K562 (cell line): ENCODE measurements around the gene GDAP1L1. TPM values are rescaled to one million over a fixed set of nuclear protein-coding genes. Genes with fewer than 3 reads are reported as not detected.

ENCODE experiments used
- CBX5 ChIP-seq: IDR thresholded peaks from 2 replicates; pipeline ENCODE4 v1.6.1; 2014; ENCODE audit warnings: low read depth, borderline replicate concordance
- CEBPG ChIP-seq, 3 experiments: fragments of 200-800 bp in 1 of 3; sonication (Bioruptor generic) in 1 of 3; sonication (generic) in 1 of 3; formaldehyde crosslinking in 1 of 3; IDR thresholded peaks in 2 of 3; conservative IDR thresholded peaks in 1 of 3; 2 replicates each; pipeline versions ENCODE4 v1.6.1 to v1.8.0; 2016 to 2022; ENCODE audit warnings: missing compliant biosample characterization in 2 of 3, missing genetic modification characterization in 2 of 3, mild to moderate bottlenecking in 1 of 3, missing genetic modification reagents in 1 of 3
- FOXK1 ChIP-seq: sonication (generic); formaldehyde crosslinking; IDR thresholded peaks from 2 replicates; pipeline ENCODE4 v1.8.0; 2022; ENCODE audit warnings: missing genetic modification reagents, mild to moderate bottlenecking, borderline replicate concordance
- HDAC3 ChIP-seq: fragments of 450-650 bp; IDR thresholded peaks from 2 replicates; pipeline ENCODE4 v1.6.1; 2018; ENCODE audit warnings: borderline replicate concordance, mild to moderate bottlenecking, moderate library complexity; ENCODE audit not compliant: partially characterized antibody
- JUNB ChIP-seq: fragments of 450-650 bp; formaldehyde crosslinking; conservative IDR thresholded peaks from 2 replicates; pipeline ENCODE4 v1.4.0; 2020; ENCODE audit warnings: mild to moderate bottlenecking
- MGA ChIP-seq: fragments of 450-650 bp; IDR thresholded peaks from 2 replicates; pipeline ENCODE4 v1.6.1; 2016; ENCODE audit warnings: mild to moderate bottlenecking, moderate library complexity
- MTA3 ChIP-seq: fragments of 450-650 bp; formaldehyde crosslinking; IDR thresholded peaks from 2 replicates; pipeline ENCODE4 v1.6.1; 2017; ENCODE audit warnings: mild to moderate bottlenecking, borderline replicate concordance
- MXI1 ChIP-seq: IDR thresholded peaks from 2 replicates; pipeline ENCODE4 v1.6.1; 2011; ENCODE audit warnings: low read depth, mild to moderate bottlenecking, improper control_type of control experiment, low read length
- NFYB ChIP-seq: IDR thresholded peaks from 2 replicates; pipeline ENCODE4 v1.6.1; 2011; ENCODE audit warnings: mild to moderate bottlenecking, moderate library complexity; ENCODE audit not compliant: insufficient read length; ENCODE audit errors: extremely low read depth
- NR2C1 ChIP-seq, 2 experiments: fragments of 450-650 bp; IDR thresholded peaks; 2 replicates each; pipeline ENCODE4 v1.6.1; 2017; ENCODE audit warnings: mild to moderate bottlenecking in 2 of 2, antibody characterized with exemption in 1 of 2, inconsistent platforms in 1 of 2, missing compliant biosample characterization in 1 of 2, missing genetic modification characterization in 1 of 2
- PURB ChIP-seq: sonication (generic); formaldehyde crosslinking; IDR thresholded peaks from 2 replicates; pipeline ENCODE4 v1.9.0; 2021; ENCODE audit warnings: low read depth, mild to moderate bottlenecking, missing genetic modification reagents
- SAP30 ChIP-seq: fragments of 200-600 bp; sonication (generic); IDR thresholded peaks from 2 replicates; pipeline ENCODE4 v1.6.1; 2012; ENCODE audit warnings: borderline replicate concordance, low read depth, mild to moderate bottlenecking, moderate library complexity, low read length, control low read depth, inconsistent platforms; ENCODE audit not compliant: insufficient read depth, poor library complexity, severe bottlenecking
- ZNF449 ChIP-seq: fragments of 250-450 bp; sonication (Bioruptor Pico); IDR thresholded peaks from 2 replicates; pipeline ENCODE4 v1.8.0; 2022; ENCODE audit warnings: moderate library complexity, mild to moderate bottlenecking, inconsistent platforms
- polyA plus RNA-seq, 8 experiments: library from polyadenylated mRNA; depleted of rRNA in 4 of 8; stranded (reverse) in 5 of 8; unstranded in 3 of 8; fragments of >200 nt; fragmentation: Nextera tagmentation in 2 of 8; fragmentation: Illumina TruSeq in 1 of 8; extraction: Ambion mirVana in 2 of 8; extraction: Trizol in 1 of 8; gene quantifications; 2 replicates each; pipeline versions ENCODE4 v1.2.1 to v1.2.3, GENCODE V29; 2011 to 2014; ENCODE audit warnings: inconsistent platforms in 1 of 8, missing spikeins in 1 of 8
- total RNA-seq, 7 experiments: library from RNA; depleted of rRNA in 6 of 7; stranded (reverse); fragments of >200 nt in 6 of 7; fragmentation: Illumina TruSeq in 2 of 7; extraction: Trizol in 2 of 7; gene quantifications; 2 replicates each; pipeline versions ENCODE4 v1.2.1 to v1.2.3, GENCODE V29; 2011 to 2021; ENCODE audit warnings: low replicate concordance in 1 of 7

The GDAP1L1 gene
- total and polyA plus RNA-seq, 9 of the 15 experiments (the other 6 are each of a cell fraction or from before 2014, with no cell fraction given), result 0.06 to 0.40 (median 0.19) TPM; not detected in 5

GRCh38 chr20:44211177-44212039 is 35.7 kb upstream of the GDAP1L1 start (continued):
- no peak for TF ChIP-seq MGA
- TF ChIP-seq MTA3, result peak; percentile 9; the same call in 1 of the 2 replicates
- no peak for TF ChIP-seq NFYB
- TF ChIP-seq MXI1, result no peak
- TF ChIP-seq JUNB, result no peak
- TF ChIP-seq SAP30, result no peak
- no peak for TF ChIP-seq NR2C1 (IDR thresholded peaks at IDR 0.05)
- no peak for TF ChIP-seq NR2C1 (tag; IDR thresholded peaks at IDR 0.05)
- no peak for TF ChIP-seq FOXK1 (CRISPR knock-in tag)
- no peak for TF ChIP-seq PURB
- TF ChIP-seq HDAC3, result no peak
- TF ChIP-seq CBX5, result no peak
- TF ChIP-seq CEBPG (CRISPR knock-in tag; IDR thresholded peaks at IDR 0.05), result no peak
- no peak for TF ChIP-seq CEBPG (tag; conservative IDR thresholded peaks at IDR 0.05 in 1 of 2, IDR thresholded peaks at IDR 0.05 in 1 of 2)
- no peak for TF ChIP-seq ZNF449 (CRISPR knock-in tag)
